HepG2 (cell line): ENCODE measurements around the gene PHOSPHO2. TPM values are rescaled to one million over a fixed set of nuclear protein-coding genes. Genes with fewer than 3 reads are reported as not detected.
A peak's percentile ranks its signal among the peaks of the same experiment; 100 is the strongest.

Source experiments
- FOSL1 ChIP-seq: sonication (generic); formaldehyde crosslinking; IDR thresholded peaks from 2 replicates; pipeline ENCODE4 v1.9.0; 2021; ENCODE audit warnings: missing genetic modification reagents, borderline replicate concordance
- HOXA3 ChIP-seq: sonication (generic); formaldehyde crosslinking; IDR thresholded peaks from 2 replicates; pipeline ENCODE4 v1.5.0; 2020; ENCODE audit warnings: missing genetic modification reagents
- KMT2A ChIP-seq: sonication (generic); formaldehyde crosslinking; IDR thresholded peaks from 2 replicates; pipeline ENCODE4 v1.4.0; 2020; ENCODE audit warnings: missing genetic modification reagents
- POLR2AphosphoS2 ChIP-seq: IDR thresholded peaks from 2 replicates; pipeline ENCODE4 v1.6.1; 2011; ENCODE audit warnings: low read depth, low read length, improper control_type of control experiment
- SMYD3 ChIP-seq: sonication (generic); formaldehyde crosslinking; IDR thresholded peaks from 2 replicates; pipeline ENCODE4 v1.8.1; 2023; ENCODE audit warnings: mild to moderate bottlenecking, missing genetic modification reagents
- STAT5B ChIP-seq: sonication (generic); formaldehyde crosslinking; IDR thresholded peaks from 2 replicates; pipeline ENCODE4 v1.4.0; 2020; ENCODE audit warnings: missing genetic modification reagents
- ZMYM4 ChIP-seq: sonication (generic); formaldehyde crosslinking; IDR thresholded peaks from 2 replicates; pipeline ENCODE4 v1.8.1; 2023; ENCODE audit warnings: mild to moderate bottlenecking, missing genetic modification reagents
- ZNF121 ChIP-seq: sonication (generic); formaldehyde crosslinking; IDR thresholded peaks from 2 replicates; pipeline ENCODE4 v1.5.0; 2020; ENCODE audit warnings: mild to moderate bottlenecking, missing genetic modification reagents
- ZNF256 ChIP-seq: sonication (generic); formaldehyde crosslinking; conservative IDR thresholded peaks from 2 replicates; pipeline ENCODE4 v1.4.0; 2020; ENCODE audit warnings: missing genetic modification reagents
- ZNF292 ChIP-seq: sonication (generic); formaldehyde crosslinking; IDR thresholded peaks from 2 replicates; pipeline ENCODE4 v1.8.1; 2022; ENCODE audit warnings: mild to moderate bottlenecking, low read depth, missing genetic modification reagents, borderline replicate concordance
- ZNF546 ChIP-seq: sonication (generic); formaldehyde crosslinking; conservative IDR thresholded peaks from 2 replicates; pipeline ENCODE4 v1.8.1; 2023; ENCODE audit warnings: mild to moderate bottlenecking, missing genetic modification reagents
- ZNF589 ChIP-seq: sonication (generic); formaldehyde crosslinking; conservative IDR thresholded peaks from 2 replicates; pipeline ENCODE4 v1.8.0; 2022; ENCODE audit warnings: mild to moderate bottlenecking, moderate library complexity, missing genetic modification reagents
- polyA plus RNA-seq, 8 experiments: library from polyadenylated mRNA; depleted of rRNA in 3 of 8; stranded (reverse) in 7 of 8; unstranded in 1 of 8; fragments of >200 nt; fragmentation: Illumina TruSeq in 4 of 8; extraction: Trizol in 4 of 8; gene quantifications; 2 replicates each; pipeline versions ENCODE4 v1.2.1 to v1.2.3, GENCODE V29; 2011 to 2016; ENCODE audit warnings: low read depth in 4 of 8, missing spikeins in 1 of 8, mixed read lengths in 1 of 8; ENCODE audit not compliant: insufficient read depth in 1 of 8
- total RNA-seq, 5 experiments: library from RNA; depleted of rRNA; stranded (reverse); fragments of >200 nt; fragmentation: Illumina TruSeq; extraction: Trizol; gene quantifications; 2 replicates each; pipeline ENCODE4 v1.2.3, GENCODE V29; 2016; ENCODE audit warnings: low read depth in 1 of 5
- TF ChIP-seq, protein P1 (sequence below): sonication (generic); formaldehyde crosslinking; IDR thresholded peaks from 2 replicates; pipeline ENCODE4 v1.4.0; 2020; ENCODE audit warnings: missing genetic modification reagents, borderline replicate concordance
- TF ChIP-seq, protein P2 (sequence below): sonication (generic); formaldehyde crosslinking; IDR thresholded peaks from 2 replicates; pipeline ENCODE4 v1.4.0; 2020; ENCODE audit warnings: mild to moderate bottlenecking, missing genetic modification reagents
- TF ChIP-seq, protein P3 (sequence below): sonication (generic); formaldehyde crosslinking; IDR thresholded peaks from 2 replicates; pipeline ENCODE4 v1.4.0; 2020; ENCODE audit warnings: missing genetic modification reagents, low read depth, mild to moderate bottlenecking, borderline replicate concordance

The PHOSPHO2 gene
- total and polyA plus RNA-seq, 2 of the 13 experiments (the other 11 are each of a cell fraction or from before 2014, with no cell fraction given) = 6.1 to 11.4 TPM

DNA sequence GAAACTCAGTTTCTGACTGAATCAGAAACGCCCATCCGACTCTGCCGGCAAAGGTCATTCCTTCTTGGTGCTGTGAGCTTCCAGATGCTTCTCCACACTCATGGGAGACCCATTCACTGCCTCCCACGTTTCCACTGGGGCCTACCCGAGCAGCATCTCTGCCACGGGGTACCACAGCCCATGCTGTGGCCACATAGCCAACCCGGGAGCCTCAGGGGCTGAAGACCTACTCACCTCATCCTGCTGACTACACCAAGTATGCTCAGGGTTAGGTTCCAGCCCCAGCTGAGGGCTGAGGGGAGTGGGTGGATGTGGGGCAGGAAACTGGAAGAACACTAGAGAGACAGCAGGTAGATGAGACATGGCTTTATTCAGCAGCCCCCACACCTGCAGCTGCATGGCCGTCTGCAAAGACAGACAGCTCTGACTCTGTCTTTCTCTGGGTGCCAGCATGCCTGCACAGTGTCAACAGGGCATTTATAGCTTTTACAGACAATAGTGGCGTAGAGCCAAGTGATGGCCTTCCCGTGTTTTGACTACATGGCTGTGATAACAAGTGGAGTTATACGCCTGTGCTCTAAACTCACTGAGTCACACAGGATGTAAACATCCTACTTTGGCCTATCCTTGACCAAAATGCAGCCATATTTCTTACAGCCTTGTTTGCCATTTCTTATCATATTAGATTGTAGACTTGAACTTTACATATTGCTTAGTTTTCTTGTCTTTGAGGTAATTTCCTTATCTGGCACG is 22.8 kb downstream of the PHOSPHO2 start (continued):
- TF ChIP-seq, protein P1, sequence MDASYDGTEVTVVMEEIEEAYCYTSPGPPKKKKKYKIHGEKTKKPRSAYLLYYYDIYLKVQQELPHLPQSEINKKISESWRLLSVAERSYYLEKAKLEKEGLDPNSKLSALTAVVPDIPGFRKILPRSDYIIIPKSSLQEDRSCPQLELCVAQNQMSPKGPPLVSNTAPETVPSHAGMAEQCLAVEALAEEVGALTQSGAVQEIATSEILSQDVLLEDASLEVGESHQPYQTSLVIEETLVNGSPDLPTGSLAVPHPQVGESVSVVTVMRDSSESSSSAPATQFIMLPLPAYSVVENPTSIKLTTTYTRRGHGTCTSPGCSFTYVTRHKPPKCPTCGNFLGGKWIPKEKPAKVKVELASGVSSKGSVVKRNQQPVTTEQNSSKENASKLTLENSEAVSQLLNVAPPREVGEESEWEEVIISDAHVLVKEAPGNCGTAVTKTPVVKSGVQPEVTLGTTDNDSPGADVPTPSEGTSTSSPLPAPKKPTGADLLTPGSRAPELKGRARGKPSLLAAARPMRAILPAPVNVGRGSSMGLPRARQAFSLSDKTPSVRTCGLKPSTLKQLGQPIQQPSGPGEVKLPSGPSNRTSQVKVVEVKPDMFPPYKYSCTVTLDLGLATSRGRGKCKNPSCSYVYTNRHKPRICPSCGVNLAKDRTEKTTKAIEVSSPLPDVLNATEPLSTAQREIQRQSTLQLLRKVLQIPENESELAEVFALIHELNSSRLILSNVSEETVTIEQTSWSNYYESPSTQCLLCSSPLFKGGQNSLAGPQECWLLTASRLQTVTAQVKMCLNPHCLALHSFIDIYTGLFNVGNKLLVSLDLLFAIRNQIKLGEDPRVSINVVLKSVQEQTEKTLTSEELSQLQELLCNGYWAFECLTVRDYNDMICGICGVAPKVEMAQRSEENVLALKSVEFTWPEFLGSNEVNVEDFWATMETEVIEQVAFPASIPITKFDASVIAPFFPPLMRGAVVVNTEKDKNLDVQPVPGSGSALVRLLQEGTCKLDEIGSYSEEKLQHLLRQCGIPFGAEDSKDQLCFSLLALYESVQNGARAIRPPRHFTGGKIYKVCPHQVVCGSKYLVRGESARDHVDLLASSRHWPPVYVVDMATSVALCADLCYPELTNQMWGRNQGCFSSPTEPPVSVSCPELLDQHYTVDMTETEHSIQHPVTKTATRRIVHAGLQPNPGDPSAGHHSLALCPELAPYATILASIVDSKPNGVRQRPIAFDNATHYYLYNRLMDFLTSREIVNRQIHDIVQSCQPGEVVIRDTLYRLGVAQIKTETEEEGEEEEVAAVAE (CRISPR knock-in tag) = no peak; the same call in 1 of the 2 replicates
- TF ChIP-seq STAT5B (CRISPR knock-in tag) (no peak), SMYD3 (CRISPR knock-in tag) (0 out of 2 replicates have a peak, but pooled peaks have one; percentile 43), ZNF546 (CRISPR knock-in tag) (no peak), ZNF256 (no peak), KMT2A (peak; percentile 31; the same call in 1 of the 2 replicates), HOXA3 (peak; percentile 34; the same call in 1 of the 2 replicates), ZNF121 (no peak), ZMYM4 (CRISPR knock-in tag) (no peak), POLR2AphosphoS2 (no peak), ZNF589 (no peak), FOSL1 (peak; percentile 73), ZNF292 (peak; percentile 59; the same call in 1 of the 2 replicates)
- TF ChIP-seq, protein P2, sequence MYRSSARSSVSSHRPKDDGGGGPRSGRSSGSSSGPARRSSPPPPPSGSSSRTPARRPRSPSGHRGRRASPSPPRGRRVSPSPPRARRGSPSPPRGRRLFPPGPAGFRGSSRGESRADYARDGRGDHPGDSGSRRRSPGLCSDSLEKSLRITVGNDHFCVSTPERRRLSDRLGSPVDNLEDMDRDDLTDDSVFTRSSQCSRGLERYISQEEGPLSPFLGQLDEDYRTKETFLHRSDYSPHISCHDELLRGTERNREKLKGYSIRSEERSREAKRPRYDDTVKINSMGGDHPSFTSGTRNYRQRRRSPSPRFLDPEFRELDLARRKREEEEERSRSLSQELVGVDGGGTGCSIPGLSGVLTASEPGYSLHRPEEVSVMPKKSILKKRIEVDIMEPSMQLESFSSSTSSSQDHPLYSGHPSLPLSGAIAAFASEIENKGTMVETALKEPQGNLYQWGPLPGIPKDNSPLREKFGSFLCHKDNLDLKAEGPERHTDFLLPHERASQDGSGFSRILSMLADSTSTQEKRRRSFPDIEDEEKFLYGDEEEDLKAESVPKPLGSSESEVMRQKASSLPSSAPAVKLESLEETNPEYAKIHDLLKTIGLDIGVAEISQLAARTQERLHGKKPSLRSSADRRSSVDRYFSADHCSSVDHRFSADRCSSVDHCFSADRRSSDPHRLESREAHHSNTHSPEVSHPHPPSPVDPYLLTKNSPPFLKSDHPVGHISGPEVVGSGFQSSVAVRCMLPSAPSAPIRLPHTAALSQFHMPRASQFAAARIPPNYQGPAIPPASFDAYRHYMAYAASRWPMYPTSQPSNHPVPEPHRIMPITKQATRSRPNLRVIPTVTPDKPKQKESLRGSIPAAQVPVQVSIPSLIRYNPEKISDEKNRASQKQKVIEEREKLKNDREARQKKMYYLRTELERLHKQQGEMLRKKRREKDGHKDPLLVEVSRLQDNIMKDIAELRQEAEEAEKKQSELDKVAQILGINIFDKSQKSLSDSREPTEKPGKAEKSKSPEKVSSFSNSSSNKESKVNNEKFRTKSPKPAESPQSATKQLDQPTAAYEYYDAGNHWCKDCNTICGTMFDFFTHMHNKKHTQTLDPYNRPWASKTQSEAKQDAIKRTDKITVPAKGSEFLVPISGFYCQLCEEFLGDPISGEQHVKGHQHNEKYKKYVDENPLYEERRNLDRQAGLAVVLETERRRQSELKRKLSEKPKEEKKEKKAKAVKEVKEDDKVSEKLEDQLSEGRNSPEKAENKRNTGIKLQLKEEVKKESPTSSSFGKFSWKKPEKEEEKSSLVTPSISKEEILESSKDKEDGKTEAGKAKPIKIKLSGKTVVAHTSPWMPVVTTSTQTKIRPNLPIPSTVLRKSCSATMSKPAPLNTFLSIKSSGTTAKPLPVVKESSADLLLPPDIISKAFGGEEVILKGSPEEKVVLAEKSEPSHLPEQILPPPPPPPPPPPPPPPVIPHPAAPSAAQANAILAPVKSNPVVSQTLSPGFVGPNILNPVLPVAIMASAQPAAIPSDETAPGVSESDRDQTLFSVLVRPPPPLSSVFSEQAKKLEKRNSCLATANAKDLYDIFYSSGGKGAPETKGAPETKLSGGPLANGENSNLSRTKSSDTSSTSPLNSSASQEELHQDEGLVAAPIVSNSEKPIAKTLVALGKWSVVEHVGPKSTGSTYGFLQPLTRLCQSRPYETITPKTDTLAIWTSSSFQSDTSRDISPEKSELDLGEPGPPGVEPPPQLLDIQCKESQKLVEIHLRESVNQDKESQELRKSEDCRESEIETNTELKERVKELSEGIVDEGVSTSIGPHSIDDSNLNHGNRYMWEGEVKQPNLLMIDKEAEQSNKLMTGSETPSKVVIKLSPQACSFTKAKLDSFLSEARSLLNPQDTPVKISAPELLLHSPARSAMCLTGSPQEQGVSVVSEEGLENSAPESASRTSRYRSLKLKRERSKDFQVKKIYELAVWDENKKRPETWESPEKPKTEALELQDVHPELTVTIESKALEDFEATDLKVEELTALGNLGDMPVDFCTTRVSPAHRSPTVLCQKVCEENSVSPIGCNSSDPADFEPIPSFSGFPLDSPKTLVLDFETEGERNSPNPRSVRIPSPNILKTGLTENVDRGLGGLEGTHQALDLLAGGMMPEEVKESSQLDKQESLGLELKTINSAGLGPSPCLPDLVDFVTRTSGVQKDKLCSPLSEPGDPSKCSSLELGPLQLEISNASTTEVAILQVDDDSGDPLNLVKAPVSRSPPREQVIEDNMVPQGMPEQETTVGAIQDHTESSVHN = no peak
- TF ChIP-seq, protein P3, sequence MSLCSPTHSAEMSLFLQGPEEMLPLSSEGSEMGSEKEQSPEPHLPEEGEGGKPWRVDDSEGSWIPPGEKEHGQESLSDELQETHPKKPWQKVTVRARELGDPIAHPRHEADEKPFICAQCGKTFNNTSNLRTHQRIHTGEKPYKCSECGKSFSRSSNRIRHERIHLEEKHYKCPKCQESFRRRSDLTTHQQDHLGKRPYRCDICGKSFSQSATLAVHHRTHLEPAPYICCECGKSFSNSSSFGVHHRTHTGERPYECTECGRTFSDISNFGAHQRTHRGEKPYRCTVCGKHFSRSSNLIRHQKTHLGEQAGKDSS = no peak
